NCI-H774 (cell line): ENCODE measurements around the gene NRXN3.

Experiments
- DNase-seq: peaks from one replicate; lab custom pipeline; 2025; lab: John Stamatoyannopoulos, UW

NRXN3 gene

GRCh38 chr14:78170203-78170602, at the start of gene NRXN3:
Gene NRXN3, plus strand, starts transcription at chr14:78170373. Its CDS starts 72,721 bp downstream, at chr14:78243094.
- no peak for DNase-seq

GRCh38 chr14:78122436-78122835, 47.7 kb upstream of the NRXN3 start:
- no peak for DNase-seq

- DNase-seq, result no peak
Measured at GRCh38 chr14:78123650-78124253, 46.4 kb upstream of the NRXN3 start.

GRCh38 chr14:78127961-78128360, 42.2 kb upstream of the NRXN3 start:
- no peak for DNase-seq

- DNase-seq, result no peak
Measured at GRCh38 chr14:78129375-78129774, 40.8 kb upstream of the NRXN3 start.

GRCh38 chr14:78130356-78130755, 39.8 kb upstream of the NRXN3 start:
- no peak for DNase-seq

- no peak for DNase-seq
Measured at GRCh38 chr14:78131201-78131600, 39.0 kb upstream of the NRXN3 start.

- DNase-seq, result no peak
Measured at GRCh38 chr14:78131616-78132015, 38.6 kb upstream of the NRXN3 start.

GRCh38 chr14:78135450-78135891, 34.7 kb upstream of the NRXN3 start:
- no peak for DNase-seq

- DNase-seq, result no peak
Measured at GRCh38 chr14:78136695-78137094, 33.5 kb upstream of the NRXN3 start.

- DNase-seq, result no peak
Measured at GRCh38 chr14:78141590-78141989, 28.6 kb upstream of the NRXN3 start.

GRCh38 chr14:78142998-78143397, 27.2 kb upstream of the NRXN3 start:
- DNase-seq, result no peak

- no peak for DNase-seq
Measured at GRCh38 chr14:78143489-78144145, 26.6 kb upstream of the NRXN3 start.

GRCh38 chr14:78152201-78153063, 17.7 kb upstream of the NRXN3 start:
- DNase-seq, result no peak

- no peak for DNase-seq
Measured at GRCh38 chr14:78153064-78153341, 17.2 kb upstream of the NRXN3 start.

- no peak for DNase-seq
Measured at GRCh38 chr14:78154827-78155226, 15.3 kb upstream of the NRXN3 start.

- no peak for DNase-seq
Measured at GRCh38 chr14:78156196-78156595, 14.0 kb upstream of the NRXN3 start.

GRCh38 chr14:78157494-78158437, 12.4 kb upstream of the NRXN3 start:
- DNase-seq, result no peak

- DNase-seq, result no peak
Measured at GRCh38 chr14:78162202-78162601, 8.0 kb upstream of the NRXN3 start.

GRCh38 chr14:78164226-78164853, 5.8 kb upstream of the NRXN3 start:
- DNase-seq, result peak; percentile 6

GRCh38 chr14:78172428-78172827, 2.3 kb downstream of the NRXN3 start:
- DNase-seq, result no peak
